Gastrocnemius medialis (tissue), 4 donors: ENCODE data around the gene ZNF276.

Experiments used
- CTCF ChIP-seq, 5 experiments: fragments of 450-650 bp in 3 of 5; fragments of 200-600 bp in 2 of 5; sonication (generic) in 2 of 5; IDR thresholded peaks in 4 of 5; conservative IDR thresholded peaks in 1 of 5; 1 replicate in 4 of 5; 2 replicates in 1 of 5; pipeline ENCODE4 v1.5.1; 2016 to 2019; ENCODE audit warnings: antibody characterized with exemption in 5 of 5, mild to moderate bottlenecking in 3 of 5, moderate library complexity in 3 of 5
- POLR2A ChIP-seq, 2 donors: fragments of 450-650 bp; IDR thresholded peaks; one replicate each; pipeline ENCODE4 v1.6.1; 2017; ENCODE audit warnings: antibody characterized with exemption in 2 of 2, mild to moderate bottlenecking in 2 of 2, moderate library complexity in 2 of 2

DNA sequence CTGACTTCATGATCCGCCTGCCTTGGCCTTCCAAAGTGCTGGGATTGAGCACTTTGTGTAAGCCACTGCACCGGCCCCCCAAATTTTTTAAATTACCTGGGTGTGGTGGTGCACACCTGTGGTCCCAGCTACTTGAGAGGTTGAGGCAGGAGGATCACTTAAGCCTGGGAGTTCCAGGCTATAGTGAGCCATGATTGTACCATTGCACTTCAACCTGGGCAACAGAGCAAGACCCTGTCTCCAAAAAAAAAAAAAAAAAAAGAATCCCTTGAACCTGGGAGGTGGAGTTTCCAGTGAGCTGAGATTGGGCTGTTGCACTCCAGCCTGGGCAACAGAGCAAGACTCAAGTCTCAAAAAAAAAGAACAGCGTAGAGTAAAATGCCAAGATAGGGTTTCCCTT lies 15.2 kb downstream of the ZNF276 start:
- TF ChIP-seq CTCF (IDR thresholded peaks at IDR 0.05 in 4 of 5, conservative IDR thresholded peaks at IDR 0.05 in 1 of 5): no peak
- no peak for TF ChIP-seq POLR2A (IDR thresholded peaks at IDR 0.05)
